Measurements from ENCODE around the gene PKP2. TPM values are rescaled to one million over a fixed set of nuclear protein-coding genes. Genes with fewer than 3 reads are reported as not detected.
"Not testable (repeated sequence)": the region's sequence is repeated elsewhere in the genome, so short reads cannot be mapped to it uniquely, and the experiment has no call there.

PKP2 gene
- total RNA-seq, 1 donor from 2014 or later, result not detected

- H3K4me3 Mint-ChIP-seq; H3K36me3 Mint-ChIP-seq (ENCODE audit: low read depth); DNase-seq (ENCODE audit: low spot score); H3K27ac Mint-ChIP-seq; H3K9me3 Mint-ChIP-seq; intact Hi-C loops (cut with micrococcal nuclease); H3K27me3 Mint-ChIP-seq (ENCODE audit: insufficient read depth); H3K4me1 Mint-ChIP-seq (ENCODE audit: low read depth): not testable (repeated sequence)
Measured at GRCh38 chr12:32872416-32872815, 24.2 kb downstream of the PKP2 start.

DNA sequence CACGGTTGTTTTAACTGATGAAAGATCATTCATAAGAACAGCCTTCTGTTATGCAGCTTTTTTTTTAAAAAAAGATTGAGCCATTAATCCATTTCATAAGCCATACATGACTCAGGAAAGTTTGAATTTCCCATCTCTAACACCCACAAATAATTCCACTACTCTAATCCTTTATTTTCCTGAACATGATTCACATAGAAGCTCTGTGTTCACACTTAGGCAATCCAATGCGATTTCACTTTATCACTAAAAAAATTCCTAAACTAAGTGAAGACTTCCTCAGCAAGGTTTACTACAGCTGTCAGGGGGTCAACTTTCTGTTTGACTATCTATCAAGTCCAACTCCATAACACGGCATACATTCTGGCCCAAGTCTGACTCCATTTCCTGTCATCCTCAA is 25.9 kb downstream of the PKP2 start:
- Mint-ChIP-seq H3K27me3 (ENCODE audit: insufficient read depth) (peaks cover under 1% of the 10 kb centered on the region), H3K36me3 (ENCODE audit: low read depth) (no peaks in the 10 kb centered on the region), H3K4me3 (no peak overlapping the region), H3K9me3 (no peaks in the 10 kb centered on the region), H3K27ac (no peak overlapping the region), H3K4me1 (ENCODE audit: low read depth) (no peaks in the 10 kb centered on the region)
- intact Hi-C loops (cut with micrococcal nuclease), result no loop called here
- DNase-seq (ENCODE audit: low spot score), result no peak

- Mint-ChIP-seq H3K36me3 (ENCODE audit: low read depth) (no peaks in the 10 kb centered on the region), H3K4me3 (no peak overlapping the region), H3K9me3 (no peaks in the 10 kb centered on the region), H3K4me1 (ENCODE audit: low read depth) (no peaks in the 10 kb centered on the region), H3K27ac (no peak overlapping the region), H3K27me3 (ENCODE audit: insufficient read depth) (no peaks in the 10 kb centered on the region)
- intact Hi-C loops (cut with micrococcal nuclease), result no loop called here
- DNase-seq (ENCODE audit: low spot score), result no peak
Measured at GRCh38 chr12:32868885-32869284, 27.7 kb downstream of the PKP2 start.

DNA sequence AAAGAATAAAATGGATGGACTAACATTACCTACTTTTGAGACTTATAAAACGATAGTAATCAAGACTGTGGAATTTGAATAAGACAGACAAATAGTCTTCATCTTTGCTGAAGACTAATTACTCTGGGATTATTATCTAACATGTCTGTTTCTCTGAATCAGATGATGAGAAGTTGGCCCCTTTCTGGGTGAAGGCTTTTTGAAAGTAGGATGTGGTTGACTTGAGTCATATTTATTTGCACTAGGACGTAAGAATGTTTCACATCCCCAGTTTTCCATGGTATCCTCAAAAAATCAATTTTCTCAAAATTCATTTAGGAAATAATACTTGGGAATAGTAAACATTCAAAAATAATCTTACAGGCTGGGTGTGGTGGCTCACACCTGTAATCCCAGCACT is 31.8 kb downstream of the PKP2 start:
- H3K27me3 Mint-ChIP-seq (ENCODE audit: insufficient read depth), result no peaks in the 10 kb centered on the region
- DNase-seq (ENCODE audit: low spot score), result no peak
- intact Hi-C loops (cut with micrococcal nuclease), result no loop called here
- H3K27ac Mint-ChIP-seq, result no peak overlapping the region
- no peaks in the 10 kb centered on the region for H3K4me1 Mint-ChIP-seq (ENCODE audit: low read depth)
- no peaks in the 10 kb centered on the region for H3K9me3 Mint-ChIP-seq
- no peaks in the 10 kb centered on the region for H3K36me3 Mint-ChIP-seq (ENCODE audit: low read depth)
- H3K4me3 Mint-ChIP-seq, result no peak overlapping the region

DNA sequence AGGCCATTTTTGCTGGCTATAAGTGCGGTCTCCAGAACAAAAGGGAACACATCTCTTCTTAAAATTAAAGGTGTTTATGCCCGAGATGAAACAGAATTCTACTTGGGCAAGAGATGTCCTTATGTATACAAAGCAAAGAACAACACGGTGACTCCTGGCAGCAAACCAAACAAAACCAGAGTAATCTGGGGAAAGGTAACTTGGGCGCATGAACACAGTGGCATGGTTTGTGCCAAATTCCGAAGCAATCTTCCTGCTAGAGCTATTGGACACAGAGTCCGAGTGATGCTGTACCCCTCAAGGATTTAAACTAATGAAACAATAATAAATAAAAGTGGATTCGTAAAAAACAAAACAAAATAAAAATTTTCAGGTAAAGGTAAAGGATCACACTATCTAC is 33.4 kb downstream of the PKP2 start:
- Mint-ChIP-seq H3K9me3 (no peaks in the 10 kb centered on the region), H3K27ac (no peak overlapping the region), H3K36me3 (ENCODE audit: low read depth) (no peaks in the 10 kb centered on the region), H3K27me3 (ENCODE audit: insufficient read depth) (no peaks in the 10 kb centered on the region), H3K4me1 (ENCODE audit: low read depth) (no peaks in the 10 kb centered on the region), H3K4me3 (no peak overlapping the region)
- DNase-seq (ENCODE audit: low spot score), result no peak
- intact Hi-C loops (cut with micrococcal nuclease), result no loop called here

GRCh38 chr12:32861658-32862057 is 34.9 kb downstream of the PKP2 start:
- intact Hi-C loops (cut with micrococcal nuclease); DNase-seq (ENCODE audit: low spot score); H3K4me1 Mint-ChIP-seq (ENCODE audit: low read depth); H3K36me3 Mint-ChIP-seq (ENCODE audit: low read depth); H3K27ac Mint-ChIP-seq; H3K27me3 Mint-ChIP-seq (ENCODE audit: insufficient read depth); H3K9me3 Mint-ChIP-seq; H3K4me3 Mint-ChIP-seq: not testable (repeated sequence)

DNA sequence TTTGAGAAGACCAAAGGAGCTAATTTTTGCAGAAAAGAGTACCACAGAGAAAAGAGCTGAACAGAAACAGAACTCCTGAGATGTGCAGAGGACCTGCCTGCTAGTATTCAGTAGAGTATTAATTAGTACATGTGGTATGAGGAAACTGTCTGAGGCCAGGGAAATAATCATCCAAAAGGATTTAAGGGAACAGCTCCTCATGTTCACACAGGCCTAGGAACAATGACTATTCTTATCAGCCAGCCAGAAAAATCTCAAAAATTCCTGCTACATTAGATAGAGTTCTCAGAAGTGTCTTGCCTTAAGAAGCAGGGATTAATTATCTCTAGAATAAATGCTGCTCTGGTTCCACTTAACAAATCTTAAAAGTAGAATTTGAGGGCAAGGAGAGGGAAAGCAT is 36.4 kb downstream of the PKP2 start:
- intact Hi-C loops (cut with micrococcal nuclease), result no loop called here
- Mint-ChIP-seq H3K36me3 (ENCODE audit: low read depth) (no peaks in the 10 kb centered on the region), H3K27ac (no peak overlapping the region), H3K4me3 (no peak overlapping the region), H3K4me1 (ENCODE audit: low read depth) (no peaks in the 10 kb centered on the region), H3K9me3 (no peaks in the 10 kb centered on the region), H3K27me3 (ENCODE audit: insufficient read depth) (no peaks in the 10 kb centered on the region)
- DNase-seq (ENCODE audit: low spot score), result no peak

- Mint-ChIP-seq H3K9me3 (no peaks in the 10 kb centered on the region), H3K27me3 (ENCODE audit: insufficient read depth) (no peaks in the 10 kb centered on the region), H3K27ac (no peak overlapping the region), H3K36me3 (ENCODE audit: low read depth) (no peaks in the 10 kb centered on the region), H3K4me3 (no peak overlapping the region), H3K4me1 (ENCODE audit: low read depth) (no peaks in the 10 kb centered on the region)
- intact Hi-C loops (cut with micrococcal nuclease), result no loop called here
- DNase-seq (ENCODE audit: low spot score), result no peak
Measured at GRCh38 chr12:32859389-32859788, 37.2 kb downstream of the PKP2 start.

GRCh38 chr12:32854716-32855115 is 41.9 kb downstream of the PKP2 start:
- Mint-ChIP-seq H3K27me3 (ENCODE audit: insufficient read depth) (no peaks in the 10 kb centered on the region), H3K36me3 (ENCODE audit: low read depth) (no peaks in the 10 kb centered on the region), H3K4me1 (ENCODE audit: low read depth) (no peaks in the 10 kb centered on the region), H3K9me3 (no peaks in the 10 kb centered on the region), H3K4me3 (no peak overlapping the region), H3K27ac (no peak overlapping the region)
- DNase-seq (ENCODE audit: low spot score), result no peak
- intact Hi-C loops (cut with micrococcal nuclease), result no loop called here

DNA sequence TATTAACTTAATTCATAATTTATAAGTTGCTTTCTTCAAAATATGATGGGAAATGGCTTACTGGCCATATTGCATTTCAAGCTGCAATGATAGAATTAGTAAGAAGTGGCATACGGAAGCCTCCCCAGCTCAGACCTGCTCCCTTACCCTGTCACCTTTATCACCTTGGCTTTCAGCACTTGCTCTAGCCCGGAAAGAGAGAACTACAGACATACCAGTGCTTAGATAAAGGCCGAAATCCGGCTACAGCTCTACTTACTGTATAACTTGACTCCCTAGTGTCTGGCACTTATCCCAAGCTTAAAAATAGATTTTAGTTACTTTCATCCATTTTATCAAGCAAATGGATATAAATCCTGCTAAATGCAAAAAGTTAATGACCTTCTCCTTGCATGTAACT is 42.5 kb downstream of the PKP2 start:
- no peak overlapping the region for H3K4me3 Mint-ChIP-seq

DNA sequence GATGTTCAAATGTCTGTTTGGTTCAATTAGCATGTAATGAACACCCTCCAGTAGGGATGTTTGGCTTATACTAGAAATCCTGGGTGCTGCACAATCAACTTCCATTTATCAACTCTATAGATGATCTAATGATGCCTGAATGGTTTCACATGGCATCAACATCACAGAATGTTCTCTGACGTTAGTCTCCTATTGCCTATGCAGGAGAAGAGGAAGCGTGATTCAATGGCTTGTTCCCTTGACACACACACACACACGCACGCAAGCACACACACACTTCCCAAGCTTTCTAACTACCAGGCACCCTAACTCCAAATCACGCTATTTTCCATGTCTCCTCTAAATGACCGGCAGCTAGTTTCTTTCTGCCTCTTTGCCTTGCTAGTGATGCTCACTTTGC is 49.3 kb downstream of the PKP2 start:
- no peaks in the 10 kb centered on the region for H3K9me3 Mint-ChIP-seq
- H3K27me3 Mint-ChIP-seq (ENCODE audit: insufficient read depth), result peaks cover 3% of the 10 kb centered on the region
- no peaks in the 10 kb centered on the region for H3K36me3 Mint-ChIP-seq (ENCODE audit: low read depth)
- no peak overlapping the region for H3K4me3 Mint-ChIP-seq
- intact Hi-C loops (cut with micrococcal nuclease), result no loop called here
- DNase-seq (ENCODE audit: low spot score), result no peak
- H3K27ac Mint-ChIP-seq, result no peak overlapping the region
- no peaks in the 10 kb centered on the region for H3K4me1 Mint-ChIP-seq (ENCODE audit: low read depth)

More for the DNA sequence above, 42.5 kb downstream of the PKP2 start:
- Mint-ChIP-seq H3K4me1 (ENCODE audit: low read depth) (no peaks in the 10 kb centered on the region), H3K27ac (no peak overlapping the region), H3K27me3 (ENCODE audit: insufficient read depth) (no peaks in the 10 kb centered on the region), H3K36me3 (ENCODE audit: low read depth) (no peaks in the 10 kb centered on the region), H3K9me3 (no peaks in the 10 kb centered on the region)
- intact Hi-C loops (cut with micrococcal nuclease), result no loop called here
- DNase-seq (ENCODE audit: low spot score), result no peak

DNA sequence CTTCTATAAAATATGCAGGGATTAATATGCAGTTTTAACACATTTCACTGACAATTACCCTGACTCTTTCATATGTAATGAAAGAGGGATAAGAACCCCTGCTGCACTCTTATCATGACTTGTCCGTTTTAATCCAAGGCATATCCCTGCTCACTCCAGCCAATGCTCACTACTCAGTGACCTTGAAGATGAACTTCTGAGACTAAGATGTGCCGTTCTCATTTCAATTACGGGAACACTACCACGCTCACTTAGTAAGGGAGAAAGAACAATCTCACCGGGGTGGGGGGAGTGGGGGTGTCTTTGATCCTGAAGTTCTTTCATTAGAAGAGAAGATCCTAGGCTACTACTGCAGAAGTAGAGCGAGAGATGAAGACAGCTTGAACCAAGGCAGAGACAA is 50.5 kb downstream of the PKP2 start:
- no peak overlapping the region for H3K4me3 Mint-ChIP-seq
- no peaks in the 10 kb centered on the region for H3K36me3 Mint-ChIP-seq (ENCODE audit: low read depth)
- no peaks in the 10 kb centered on the region for H3K9me3 Mint-ChIP-seq
- intact Hi-C loops (cut with micrococcal nuclease), result no loop called here
- H3K27ac Mint-ChIP-seq, result no peak overlapping the region
- H3K4me1 Mint-ChIP-seq (ENCODE audit: low read depth), result no peaks in the 10 kb centered on the region
- no peak for DNase-seq (ENCODE audit: low spot score)
- peaks cover 3% of the 10 kb centered on the region for H3K27me3 Mint-ChIP-seq (ENCODE audit: insufficient read depth)

- Mint-ChIP-seq H3K27me3 (ENCODE audit: insufficient read depth) (peaks cover 3% of the 10 kb centered on the region), H3K36me3 (ENCODE audit: low read depth) (no peaks in the 10 kb centered on the region), H3K4me3 (no peak overlapping the region), H3K4me1 (ENCODE audit: low read depth) (no peaks in the 10 kb centered on the region), H3K9me3 (no peaks in the 10 kb centered on the region), H3K27ac (no peak overlapping the region)
- intact Hi-C loops (cut with micrococcal nuclease), result no loop called here
- DNase-seq (ENCODE audit: low spot score), result no peak
Measured at GRCh38 chr12:32843528-32844095, 53.0 kb downstream of the PKP2 start.

DNA sequence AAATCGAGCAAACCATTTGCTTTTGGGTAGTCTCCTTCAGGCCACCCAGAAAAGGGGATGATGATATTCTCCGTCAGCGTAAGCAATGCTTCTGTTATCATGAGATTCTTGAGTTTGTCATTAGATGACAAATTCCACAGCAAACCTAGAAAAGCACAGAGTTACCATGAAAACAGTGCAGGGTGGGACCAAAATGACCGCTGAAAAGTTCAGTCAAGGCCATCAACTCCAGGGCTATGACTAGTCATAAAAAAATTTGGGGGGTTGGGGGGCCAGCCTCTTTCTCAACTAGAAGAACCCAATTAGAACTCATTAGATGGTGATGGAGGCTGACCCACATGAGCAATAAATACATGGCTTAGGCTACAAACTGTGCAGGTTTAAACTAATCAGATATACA is 55.5 kb downstream of the PKP2 start:
- intact Hi-C loops (cut with micrococcal nuclease), result no loop called here
- H3K27ac Mint-ChIP-seq, result no peak overlapping the region
- no peaks in the 10 kb centered on the region for H3K36me3 Mint-ChIP-seq (ENCODE audit: low read depth)
- no peaks in the 10 kb centered on the region for H3K9me3 Mint-ChIP-seq
- H3K27me3 Mint-ChIP-seq (ENCODE audit: insufficient read depth), result no peaks in the 10 kb centered on the region
- H3K4me1 Mint-ChIP-seq (ENCODE audit: low read depth), result no peaks in the 10 kb centered on the region
- no peak for DNase-seq (ENCODE audit: low spot score)
- no peak overlapping the region for H3K4me3 Mint-ChIP-seq
